A673 (cell line): ENCODE results near the gene RIMS3. TPM values are rescaled to one million over a fixed set of nuclear protein-coding genes. Genes with fewer than 3 reads are reported as not detected.

Experiments used
- BruUV-seq: library from RNA; stranded (reverse); fragments of 400-500 nt; replicated peaks from 2 replicates; lab custom pipeline; 2021; lab: Mats Ljungman, UMichigan
- CTCF ChIA-PET: fragments of 300-600 bp; sonication (Branson Sonifier 250); formaldehyde crosslinking; loops from one replicate; lab custom pipeline; 2022; ENCODE audit warnings: antibody characterized with exemption; lab: Charles Lee
- POLR2A ChIA-PET: fragments of 300-600 bp; sonication (Branson Sonifier 250); formaldehyde crosslinking; loops from one replicate; lab custom pipeline; 2022; ENCODE audit warnings: antibody characterized with exemption; ENCODE audit not compliant: low non-redundant PET; lab: Charles Lee
- DNase-seq: peaks from one replicate; pipeline ENCODE4 v3.0.0-alpha.2; 2015; ENCODE audit warnings: low spot score
- H3K27ac ChIP-seq: fragments of 200-600 bp; sonication (generic); 2 replicates; pipeline ENCODE4 v1.5.1; 2016; ENCODE audit warnings: mixed run types, low read depth, mild to moderate bottlenecking, mixed read lengths, antibody characterized with exemption, low read length; ENCODE audit not compliant: poor library complexity, severe bottlenecking
- H3K27me3 ChIP-seq: fragments of 200-600 bp; sonication (generic); replicated peaks from 2 replicates; pipeline ENCODE4 v1.6.1; 2017; ENCODE audit warnings: mixed run types, low read depth, mild to moderate bottlenecking, mixed read lengths, antibody characterized with exemption, low read length; ENCODE audit not compliant: insufficient read depth, poor library complexity
- H3K36me3 ChIP-seq: fragments of 200-600 bp; sonication (generic); 2 replicates; pipeline ENCODE4 v1.6.1; 2016; ENCODE audit warnings: mixed run types, mild to moderate bottlenecking, mixed read lengths, antibody characterized with exemption, low read length; ENCODE audit not compliant: insufficient read depth, poor library complexity, severe bottlenecking
- H3K4me1 ChIP-seq: fragments of 200-600 bp; sonication (generic); 2 replicates; pipeline ENCODE4 v1.6.1; 2017; ENCODE audit warnings: mixed run types, mild to moderate bottlenecking, mixed read lengths, antibody characterized with exemption, low read length; ENCODE audit not compliant: insufficient read depth, poor library complexity, severe bottlenecking
- H3K4me3 ChIP-seq: fragments of 200-600 bp; sonication (generic); 2 replicates; pipeline ENCODE4 v1.5.1; 2016; ENCODE audit warnings: low read depth, mixed run types, mild to moderate bottlenecking, mixed read lengths, low read length; ENCODE audit not compliant: poor library complexity, severe bottlenecking
- H3K9me3 ChIP-seq: fragments of 200-600 bp; sonication (generic); 2 replicates; pipeline ENCODE4 v1.6.1; 2016; ENCODE audit warnings: mixed run types, low read depth, mild to moderate bottlenecking, mixed read lengths, antibody characterized with exemption, low read length; ENCODE audit not compliant: poor library complexity, severe bottlenecking
- EZH2 ChIP-seq: fragments of 200-600 bp; sonication (generic); IDR thresholded peaks from 2 replicates; pipeline ENCODE4 v1.6.1; 2017; ENCODE audit warnings: borderline replicate concordance, low read depth, mild to moderate bottlenecking, mixed read lengths, antibody characterized with exemption, low read length; ENCODE audit not compliant: poor library complexity, severe bottlenecking
- intact Hi-C: fragments of 100-400 bp; cut with micrococcal nuclease; formaldehyde crosslinking; loops from one replicate; pipeline ENCODE4 v1.10.0; 2022; ENCODE audit not compliant: unreplicated experiment
- total RNA-seq: library from RNA; stranded (reverse); gene quantifications from 2 replicates; pipeline ENCODE4 v1.2.3, GENCODE V29; 2021
- TF ChIP-seq, protein P1 (sequence below): fragments of 300-800, 200-600 bp; sonication (generic); conservative IDR thresholded peaks from 2 replicates; pipeline ENCODE4 v1.5.1; 2017; ENCODE audit warnings: low read depth, mild to moderate bottlenecking, antibody characterized with exemption, low read length, moderate library complexity, mixed read lengths

RIMS3 gene
- total RNA-seq, 1 experiment from 2014 or later: 9.9 TPM

DNA sequence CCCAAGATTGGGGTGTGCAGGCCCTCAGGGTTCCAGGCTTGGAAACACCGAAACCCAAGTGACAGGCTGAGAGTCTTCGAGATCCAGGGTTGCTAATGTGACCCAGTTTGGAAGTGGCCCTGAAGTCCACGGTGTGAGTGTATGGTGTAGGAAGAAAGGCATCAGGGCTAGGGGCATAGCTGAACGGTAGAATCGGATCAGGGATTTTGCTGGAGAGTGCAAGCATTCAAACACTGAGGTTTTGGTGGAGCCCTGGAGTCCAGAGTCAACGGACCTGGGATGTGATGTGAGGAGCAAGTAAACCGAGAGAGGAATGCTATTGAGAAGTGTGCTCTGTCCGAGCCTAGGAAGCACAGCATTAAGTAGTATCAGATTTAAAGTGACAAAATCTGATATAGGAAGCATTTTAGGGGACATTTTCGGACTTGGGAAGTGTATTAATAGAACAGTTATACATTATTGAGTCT lies 27.0 kb upstream of the RIMS3 start:
- H3K27me3 ChIP-seq: no peaks in the 10 kb centered on the region
- peak overlapping the region; percentile 73 for H3K4me3 ChIP-seq
- TSS peak; percentile 52 for BruUV-seq
- peak overlapping the region; percentile 100 for H3K27ac ChIP-seq
- CTCF ChIA-PET: interaction anchor here (0.5 kb wide), 1 partner anchor 27 kb away, joined by 6 read pairs; the partner anchor contains the start of gene RIMS3
- H3K9me3 ChIP-seq: no peaks in the 10 kb centered on the region
- POLR2A ChIA-PET: no interaction called here
- intact Hi-C loops: no loop called here
- DNase-seq: no peak
- no peaks in the 10 kb centered on the region for H3K36me3 ChIP-seq
- peaks cover 37% of the 10 kb centered on the region for H3K4me1 ChIP-seq
- TF ChIP-seq EZH2: no peak
- TF ChIP-seq, protein P1, sequence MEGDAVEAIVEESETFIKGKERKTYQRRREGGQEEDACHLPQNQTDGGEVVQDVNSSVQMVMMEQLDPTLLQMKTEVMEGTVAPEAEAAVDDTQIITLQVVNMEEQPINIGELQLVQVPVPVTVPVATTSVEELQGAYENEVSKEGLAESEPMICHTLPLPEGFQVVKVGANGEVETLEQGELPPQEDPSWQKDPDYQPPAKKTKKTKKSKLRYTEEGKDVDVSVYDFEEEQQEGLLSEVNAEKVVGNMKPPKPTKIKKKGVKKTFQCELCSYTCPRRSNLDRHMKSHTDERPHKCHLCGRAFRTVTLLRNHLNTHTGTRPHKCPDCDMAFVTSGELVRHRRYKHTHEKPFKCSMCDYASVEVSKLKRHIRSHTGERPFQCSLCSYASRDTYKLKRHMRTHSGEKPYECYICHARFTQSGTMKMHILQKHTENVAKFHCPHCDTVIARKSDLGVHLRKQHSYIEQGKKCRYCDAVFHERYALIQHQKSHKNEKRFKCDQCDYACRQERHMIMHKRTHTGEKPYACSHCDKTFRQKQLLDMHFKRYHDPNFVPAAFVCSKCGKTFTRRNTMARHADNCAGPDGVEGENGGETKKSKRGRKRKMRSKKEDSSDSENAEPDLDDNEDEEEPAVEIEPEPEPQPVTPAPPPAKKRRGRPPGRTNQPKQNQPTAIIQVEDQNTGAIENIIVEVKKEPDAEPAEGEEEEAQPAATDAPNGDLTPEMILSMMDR: no peak

DNA sequence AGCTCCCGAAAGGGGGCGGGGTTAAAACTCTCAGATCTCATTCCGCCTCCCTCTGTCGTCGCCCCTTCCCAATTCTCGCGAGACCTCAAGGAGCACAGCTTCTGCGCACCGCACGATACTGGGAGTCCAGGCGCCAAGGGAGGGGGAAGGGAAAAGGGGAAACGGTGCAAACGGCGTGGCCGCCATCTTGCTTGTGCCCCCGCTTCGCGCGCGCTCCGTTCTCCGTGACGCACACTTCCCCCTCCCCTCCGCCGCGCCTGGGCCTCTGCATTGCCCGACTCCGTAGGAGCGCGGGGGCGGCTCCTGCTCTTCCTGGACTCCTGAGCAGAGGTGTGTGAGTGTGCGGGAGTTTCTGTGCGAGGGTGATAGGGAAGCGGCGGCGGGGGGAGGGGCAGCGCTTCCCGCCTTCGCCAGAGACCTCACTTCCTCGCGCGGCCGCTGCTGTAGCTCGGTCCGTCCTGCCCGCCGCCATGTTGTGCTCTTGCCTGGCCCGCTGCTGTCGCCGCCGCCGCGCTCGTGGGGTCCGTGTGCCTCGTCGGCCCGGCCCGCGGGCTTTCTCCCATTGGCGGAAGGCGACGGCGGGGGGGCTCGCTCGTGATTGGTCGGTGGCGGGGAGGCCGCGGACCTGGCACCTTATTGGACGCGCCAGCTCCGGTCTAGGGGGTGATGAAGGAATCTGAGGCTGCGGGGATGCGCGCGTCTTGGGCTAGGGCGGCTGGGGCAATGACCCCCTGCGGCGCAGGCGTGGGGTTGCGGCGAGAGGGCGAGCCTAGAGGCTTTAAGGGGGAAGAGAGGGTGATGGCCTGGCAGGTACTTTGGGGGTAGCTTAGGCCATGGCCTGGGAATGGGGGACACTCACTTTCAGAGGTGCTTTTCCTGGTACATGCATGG lies 26.3 kb upstream of the RIMS3 start, which contains the start of gene NFYC:
NFYC (plus strand) TSS at position 167 of the 891 bp plus-strand sequence. CDS start 47,140 bp downstream, outside the sequence.
- POLR2A ChIA-PET: interaction anchor here (0.7 to 1.0 kb wide), 4 partner anchors 10 to 89 kb away, joined by 3 read pairs; no protein-coding TSS in a partner anchor
- no peaks in the 10 kb centered on the region for H3K27me3 ChIP-seq
- intact Hi-C loops: no loop called here
- no peaks in the 10 kb centered on the region for H3K9me3 ChIP-seq
- peaks cover 31% of the 10 kb centered on the region for H3K4me1 ChIP-seq
- peak; percentile 100 for DNase-seq
- BruUV-seq: no TSS peak
- peak within 1 kb of the TSS; percentile 100 for H3K27ac ChIP-seq
- peak within 1 kb of the TSS; percentile 73 for H3K4me3 ChIP-seq
- no peak for TF ChIP-seq EZH2
- TF ChIP-seq, protein P1: no peak
- CTCF ChIA-PET: interaction anchor here (0.7 to 1.4 kb wide), 3 partner anchors 23 to 261 kb away, joined by 3 to 4 read pairs (median 3); no protein-coding TSS in a partner anchor
- H3K36me3 ChIP-seq: peaks cover 3% of the 10 kb centered on the region

DNA sequence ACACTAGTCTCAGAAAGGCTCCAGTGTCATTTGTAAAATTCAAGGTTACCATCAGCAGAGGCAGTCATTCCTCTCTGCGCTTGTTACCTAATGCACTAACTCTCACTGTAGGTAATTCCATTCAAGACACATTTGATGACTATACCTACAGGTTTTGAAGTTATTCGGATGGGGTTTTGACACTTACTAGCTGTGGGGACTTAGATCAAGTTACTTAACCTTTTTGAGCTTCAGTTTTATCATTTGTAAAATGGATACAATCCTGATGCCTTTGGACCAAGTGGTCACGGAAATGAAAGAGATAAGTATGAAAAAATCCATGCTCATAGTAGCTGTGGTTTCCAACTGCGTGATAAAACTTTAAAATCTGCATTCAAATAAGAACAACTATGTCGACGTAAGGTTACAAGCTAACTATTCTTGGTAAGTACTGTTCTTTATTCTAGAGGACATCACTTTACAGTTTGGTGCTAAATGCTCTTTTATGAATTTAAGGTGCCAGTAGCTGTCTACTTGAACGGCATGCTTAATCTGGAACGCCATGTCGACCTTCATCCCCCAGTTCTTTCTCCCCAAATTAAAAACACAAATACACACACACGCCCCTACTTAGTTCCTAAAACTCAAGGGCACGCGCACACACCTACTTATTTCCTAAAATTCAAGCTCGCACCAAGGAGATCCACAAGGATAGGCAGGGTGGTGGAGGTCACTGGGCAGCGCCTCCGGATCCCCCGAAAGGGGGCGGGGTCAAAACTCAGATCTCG lies 25.5 kb upstream of the RIMS3 start:
- peaks cover 24% of the 10 kb centered on the region for H3K4me1 ChIP-seq
- intact Hi-C loops: no loop called here
- H3K36me3 ChIP-seq: peaks cover 5% of the 10 kb centered on the region
- ChIA-PET POLR2A (interaction anchor here (0.6 to 1.0 kb wide), 5 partner anchors 10 to 1788 kb away, joined by 3 to 4 read pairs (median 3); no protein-coding TSS in a partner anchor), CTCF (interaction anchor here (0.7 to 1.4 kb wide), 3 partner anchors 22 to 262 kb away, joined by 3 to 4 read pairs (median 3); no protein-coding TSS in a partner anchor)
- TSS peak; percentile 69 for BruUV-seq
- DNase-seq: no peak
- peak overlapping the region; percentile 73 for H3K4me3 ChIP-seq
- no peaks in the 10 kb centered on the region for H3K27me3 ChIP-seq
- H3K27ac ChIP-seq: peak overlapping the region; percentile 100
- no peaks in the 10 kb centered on the region for H3K9me3 ChIP-seq
- TF ChIP-seq, protein P1: no peak
- no peak for TF ChIP-seq EZH2
